ENCODE results near the gene KIAA1217.

KIAA1217 gene

GRCh38 chr10:24381235-24382010 lies 172.5 kb downstream of the KIAA1217 start:
- DNase-seq, result no peak

GRCh38 chr10:24382045-24382444 lies 173.1 kb downstream of the KIAA1217 start:
- no peak for DNase-seq

GRCh38 chr10:24382596-24382978 lies 173.6 kb downstream of the KIAA1217 start:
- no peak for DNase-seq

GRCh38 chr10:24382979-24383663 lies 174.2 kb downstream of the KIAA1217 start:
- DNase-seq, result no peak

GRCh38 chr10:24383681-24384106 lies 174.8 kb downstream of the KIAA1217 start:
- peak; percentile 82 for DNase-seq

GRCh38 chr10:24384954-24385353 lies 176.0 kb downstream of the KIAA1217 start:
- no peak for DNase-seq

- no peak for DNase-seq
Measured at GRCh38 chr10:24385776-24386175, 176.8 kb downstream of the KIAA1217 start.

GRCh38 chr10:24390146-24390700 lies 181.3 kb downstream of the KIAA1217 start:
- no peak for DNase-seq

- no peak for DNase-seq
Measured at GRCh38 chr10:24390746-24391145, 181.8 kb downstream of the KIAA1217 start.

GRCh38 chr10:24393201-24393600 lies 184.3 kb downstream of the KIAA1217 start:
- no peak for DNase-seq

- DNase-seq, result no peak
Measured at GRCh38 chr10:24394461-24395190, 185.7 kb downstream of the KIAA1217 start.

GRCh38 chr10:24396396-24396795 lies 187.5 kb downstream of the KIAA1217 start:
- DNase-seq, result no peak

GRCh38 chr10:24397662-24398061 lies 188.7 kb downstream of the KIAA1217 start:
- DNase-seq, result no peak

- no peak for DNase-seq
Measured at GRCh38 chr10:24404567-24404966, 195.6 kb downstream of the KIAA1217 start.

GRCh38 chr10:24405635-24406034 lies 196.7 kb downstream of the KIAA1217 start:
- no peak for DNase-seq

GRCh38 chr10:24406809-24407483 lies 198.0 kb downstream of the KIAA1217 start:
- no peak for DNase-seq

GRCh38 chr10:24407928-24408327 lies 199.0 kb downstream of the KIAA1217 start:
- DNase-seq, result no peak

GRCh38 chr10:24408365-24408764 lies 199.4 kb downstream of the KIAA1217 start:
- DNase-seq, result no peak

- no peak for DNase-seq
Measured at GRCh38 chr10:24414597-24414996, 205.7 kb downstream of the KIAA1217 start.

- DNase-seq, result no peak
Measured at GRCh38 chr10:24415455-24416125, 206.7 kb downstream of the KIAA1217 start.

- no peak for DNase-seq
Measured at GRCh38 chr10:24416248-24416647, 207.3 kb downstream of the KIAA1217 start.

GRCh38 chr10:24417053-24417452 lies 208.1 kb downstream of the KIAA1217 start:
- DNase-seq, result no peak
